K562 (cell line): ENCODE measurements around the gene ZNF215.

Experiments used
- BCLAF1 ChIP-seq, 2 experiments: fragments of 450-650 bp in 1 of 2; IDR thresholded peaks; 2 replicates each; pipeline ENCODE4 v1.6.1; 2011 to 2017; ENCODE audit warnings: low read depth in 2 of 2, antibody characterized with exemption in 1 of 2, borderline replicate concordance in 1 of 2, low read length in 1 of 2, mild to moderate bottlenecking in 1 of 2, mixed read lengths in 1 of 2; ENCODE audit not compliant: control insufficient read depth in 1 of 2
- BRF2 ChIP-seq: IDR thresholded peaks from 3 replicates; pipeline ENCODE4 v1.6.1; 2011; ENCODE audit warnings: borderline replicate concordance, mild to moderate bottlenecking; ENCODE audit not compliant: insufficient read length, insufficient read depth
- ETV6 ChIP-seq, 3 experiments: fragments of 150-350 bp in 1 of 3; sonication (generic) in 1 of 3; formaldehyde crosslinking in 1 of 3; IDR thresholded peaks; 2 replicates each; pipeline versions ENCODE4 v1.6.1 to v1.8.0; 2014 to 2022; ENCODE audit warnings: borderline replicate concordance in 2 of 3, low read depth in 2 of 3, antibody characterized with exemption in 1 of 3, low read length in 1 of 3, mild to moderate bottlenecking in 1 of 3, missing genetic modification reagents in 1 of 3
- ZC3H4 ChIP-seq: sonication (generic); formaldehyde crosslinking; IDR thresholded peaks from 2 replicates; pipeline ENCODE4 v1.9.0; 2021; ENCODE audit warnings: missing genetic modification reagents, borderline replicate concordance
- ZNF143 ChIP-seq: sonication (generic); formaldehyde crosslinking; IDR thresholded peaks from 2 replicates; pipeline ENCODE4 v1.9.0; 2022; ENCODE audit warnings: mild to moderate bottlenecking, missing genetic modification reagents
- ZNF239 ChIP-seq: fragments of 250-450 bp; sonication (Bioruptor Pico); IDR thresholded peaks from 2 replicates; pipeline ENCODE4 v1.4.0; 2020; ENCODE audit warnings: mild to moderate bottlenecking
- ZNF695 ChIP-seq: fragments of 450-650 bp; formaldehyde crosslinking; IDR thresholded peaks from 2 replicates; pipeline ENCODE4 v1.4.0; 2020; ENCODE audit warnings: mild to moderate bottlenecking, moderate library complexity

DNA sequence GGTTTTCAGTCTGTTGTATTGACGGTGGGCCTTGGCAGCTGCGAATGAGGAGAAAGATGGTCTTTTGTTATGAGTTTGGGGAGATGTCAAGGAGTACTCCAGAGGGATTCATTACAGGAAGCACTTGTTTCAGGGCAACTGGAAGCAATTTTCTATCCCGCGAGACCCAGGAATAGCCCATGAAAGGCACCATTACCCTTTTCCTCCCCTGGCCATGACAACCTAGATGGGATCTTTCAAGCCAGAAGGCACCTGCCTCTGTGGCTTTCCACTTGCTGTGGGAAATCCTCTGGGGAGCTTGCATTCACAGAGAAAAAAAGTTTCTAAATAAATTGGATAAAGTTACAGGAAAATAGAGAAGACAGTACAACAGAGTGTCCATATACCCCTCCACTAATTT, 2.7 kb downstream of the ZNF215 start:
- TF ChIP-seq ETV6 (IDR thresholded peaks at IDR 0.05; ENCODE audit: borderline replicate concordance in 1 of 2, low read depth in 2 of 2, low read length in 1 of 2) (no peak), ETV6 (CRISPR knock-in tag; IDR thresholded peaks at IDR 0.05; ENCODE audit: borderline replicate concordance) (no peak), ZNF695 (CRISPR knock-in tag) (no peak), BRF2 (no peak), BCLAF1 (IDR thresholded peaks at IDR 0.05; ENCODE audit: borderline replicate concordance in 1 of 2, control insufficient read depth in 1 of 2, low read depth in 2 of 2, low read length in 1 of 2) (no peak), ZC3H4 (no peak), ZNF143 (no peak), ZNF239 (CRISPR knock-in tag) (no peak)
